HepG2 (cell line): ENCODE data around the gene ELMOD3. TPM values are rescaled to one million over a fixed set of nuclear protein-coding genes. Genes with fewer than 3 reads are reported as not detected.

Experiments used
- CSRNP1 ChIP-seq: sonication (generic); formaldehyde crosslinking; IDR thresholded peaks from 2 replicates; pipeline ENCODE4 v1.8.1; 2023; ENCODE audit warnings: mild to moderate bottlenecking, missing genetic modification reagents
- ERF ChIP-seq: IDR thresholded peaks from 2 replicates; pipeline ENCODE4 v1.6.1; 2018; ENCODE audit warnings: missing biosample characterization, missing genetic modification reagents
- FOXO4 ChIP-seq: sonication (generic); formaldehyde crosslinking; conservative IDR thresholded peaks from 2 replicates; pipeline ENCODE4 v1.8.1; 2023; ENCODE audit warnings: missing genetic modification reagents
- KLF11 ChIP-seq: IDR thresholded peaks from 2 replicates; pipeline ENCODE4 v1.6.1; 2016; ENCODE audit warnings: missing compliant biosample characterization
- RXRA ChIP-seq: sonication (generic); formaldehyde crosslinking; IDR thresholded peaks from 2 replicates; pipeline ENCODE4 v1.5.1; 2020; ENCODE audit warnings: missing genetic modification reagents
- SIN3A ChIP-seq: IDR thresholded peaks from 2 replicates; pipeline ENCODE4 v1.6.1; 2011; ENCODE audit warnings: low read depth, mild to moderate bottlenecking, control low read depth, low read length, borderline replicate concordance
- TBP ChIP-seq: sonication (generic); formaldehyde crosslinking; IDR thresholded peaks from 2 replicates; pipeline ENCODE4 v1.5.0; 2020; ENCODE audit warnings: missing genetic modification reagents
- THAP9 ChIP-seq: sonication (generic); formaldehyde crosslinking; IDR thresholded peaks from 2 replicates; pipeline ENCODE4; 2020; ENCODE audit warnings: missing genetic modification reagents, mild to moderate bottlenecking, borderline replicate concordance
- U2AF2 ChIP-seq: fragments of 200-400 bp; formaldehyde crosslinking; IDR thresholded peaks from 2 replicates; pipeline ENCODE4 v1.6.1; 2017; ENCODE audit warnings: low read depth, mild to moderate bottlenecking, low read length
- ZBTB38 ChIP-seq: sonication (generic); formaldehyde crosslinking; IDR thresholded peaks from 2 replicates; pipeline ENCODE4 v1.5.1; 2020; ENCODE audit warnings: mild to moderate bottlenecking, missing genetic modification reagents
- ZNF331 ChIP-seq: sonication (generic); formaldehyde crosslinking; IDR thresholded peaks from 2 replicates; pipeline ENCODE4 v1.4.0; 2020; ENCODE audit warnings: missing genetic modification reagents
- ZNF33A ChIP-seq: sonication (generic); formaldehyde crosslinking; IDR thresholded peaks from 2 replicates; pipeline ENCODE4 v1.5.1; 2020; ENCODE audit warnings: missing genetic modification reagents, mild to moderate bottlenecking, moderate library complexity, borderline replicate concordance
- ZNF580 ChIP-seq: IDR thresholded peaks from 2 replicates; pipeline ENCODE4 v1.6.1; 2016; ENCODE audit warnings: low read depth, borderline replicate concordance
- polyA plus RNA-seq, 8 experiments: library from polyadenylated mRNA; depleted of rRNA in 3 of 8; stranded (reverse) in 7 of 8; unstranded in 1 of 8; fragments of >200 nt; fragmentation: Illumina TruSeq in 4 of 8; extraction: Trizol in 4 of 8; gene quantifications; 2 replicates each; pipeline versions ENCODE4 v1.2.1 to v1.2.3, GENCODE V29; 2011 to 2016; ENCODE audit warnings: low read depth in 4 of 8, missing spikeins in 1 of 8, mixed read lengths in 1 of 8; ENCODE audit not compliant: insufficient read depth in 1 of 8
- total RNA-seq, 5 experiments: library from RNA; depleted of rRNA; stranded (reverse); fragments of >200 nt; fragmentation: Illumina TruSeq; extraction: Trizol; gene quantifications; 2 replicates each; pipeline ENCODE4 v1.2.3, GENCODE V29; 2016; ENCODE audit warnings: low read depth in 1 of 5
- TF ChIP-seq, protein P1 (sequence below): sonication (generic); formaldehyde crosslinking; IDR thresholded peaks from 2 replicates; pipeline ENCODE4 v1.4.0; 2020; ENCODE audit warnings: missing genetic modification reagents
- TF ChIP-seq, protein P2 (sequence below): sonication (generic); formaldehyde crosslinking; IDR thresholded peaks from 2 replicates; pipeline ENCODE4 v1.8.0; 2022; ENCODE audit warnings: missing genetic modification reagents, mild to moderate bottlenecking, borderline replicate concordance

ELMOD3 gene
- total and polyA plus RNA-seq, 2 of the 13 experiments (the other 11 are each of a cell fraction or from before 2014, with no cell fraction given) = 13.3 to 19.5 TPM

DNA sequence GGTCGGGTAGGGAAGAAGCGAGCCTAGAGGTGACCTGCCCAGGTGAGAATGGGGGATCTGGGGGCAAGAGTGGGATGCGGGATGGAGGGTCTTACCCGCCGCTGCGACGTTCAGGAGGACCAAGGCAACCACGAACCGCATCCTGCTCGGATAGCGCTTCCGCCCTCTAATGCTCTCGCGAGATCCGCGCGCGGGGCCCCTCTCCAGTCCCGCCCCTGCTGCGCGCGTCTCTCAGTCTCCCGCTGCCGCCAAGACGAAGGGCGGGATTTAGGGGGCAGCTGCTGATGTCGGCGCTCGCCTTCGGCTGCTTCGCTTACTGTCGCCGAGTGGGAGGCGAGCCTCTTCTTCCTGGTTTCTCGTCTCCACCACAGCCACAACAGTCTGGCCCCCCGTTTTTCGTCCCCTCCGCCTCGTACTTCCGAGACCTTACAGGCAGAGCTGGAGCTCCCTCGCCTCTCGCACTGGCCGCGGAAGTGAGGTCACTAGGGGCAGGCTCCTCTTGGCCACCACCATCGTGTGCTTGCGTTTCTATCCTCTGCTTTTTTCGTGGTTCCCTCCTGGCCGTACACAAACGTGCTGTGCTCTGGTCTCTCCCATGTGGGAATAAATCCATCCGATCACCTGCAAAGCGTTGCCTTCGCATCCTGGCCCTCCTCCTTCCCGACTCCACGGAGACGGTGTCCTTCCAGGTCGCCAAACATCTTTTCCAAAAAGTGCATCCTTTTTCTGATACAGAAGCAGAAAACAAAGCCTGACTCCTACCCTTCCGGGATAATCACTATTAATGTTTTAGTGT, 26.5 kb upstream of the ELMOD3 start, which contains the start of gene TGOLN2 (continued):
- TF ChIP-seq THAP9 (CRISPR knock-in tag) = peak; percentile 94
- TF ChIP-seq KLF11 (CRISPR knock-in tag) = peak; percentile 95
- TF ChIP-seq, protein P1, sequence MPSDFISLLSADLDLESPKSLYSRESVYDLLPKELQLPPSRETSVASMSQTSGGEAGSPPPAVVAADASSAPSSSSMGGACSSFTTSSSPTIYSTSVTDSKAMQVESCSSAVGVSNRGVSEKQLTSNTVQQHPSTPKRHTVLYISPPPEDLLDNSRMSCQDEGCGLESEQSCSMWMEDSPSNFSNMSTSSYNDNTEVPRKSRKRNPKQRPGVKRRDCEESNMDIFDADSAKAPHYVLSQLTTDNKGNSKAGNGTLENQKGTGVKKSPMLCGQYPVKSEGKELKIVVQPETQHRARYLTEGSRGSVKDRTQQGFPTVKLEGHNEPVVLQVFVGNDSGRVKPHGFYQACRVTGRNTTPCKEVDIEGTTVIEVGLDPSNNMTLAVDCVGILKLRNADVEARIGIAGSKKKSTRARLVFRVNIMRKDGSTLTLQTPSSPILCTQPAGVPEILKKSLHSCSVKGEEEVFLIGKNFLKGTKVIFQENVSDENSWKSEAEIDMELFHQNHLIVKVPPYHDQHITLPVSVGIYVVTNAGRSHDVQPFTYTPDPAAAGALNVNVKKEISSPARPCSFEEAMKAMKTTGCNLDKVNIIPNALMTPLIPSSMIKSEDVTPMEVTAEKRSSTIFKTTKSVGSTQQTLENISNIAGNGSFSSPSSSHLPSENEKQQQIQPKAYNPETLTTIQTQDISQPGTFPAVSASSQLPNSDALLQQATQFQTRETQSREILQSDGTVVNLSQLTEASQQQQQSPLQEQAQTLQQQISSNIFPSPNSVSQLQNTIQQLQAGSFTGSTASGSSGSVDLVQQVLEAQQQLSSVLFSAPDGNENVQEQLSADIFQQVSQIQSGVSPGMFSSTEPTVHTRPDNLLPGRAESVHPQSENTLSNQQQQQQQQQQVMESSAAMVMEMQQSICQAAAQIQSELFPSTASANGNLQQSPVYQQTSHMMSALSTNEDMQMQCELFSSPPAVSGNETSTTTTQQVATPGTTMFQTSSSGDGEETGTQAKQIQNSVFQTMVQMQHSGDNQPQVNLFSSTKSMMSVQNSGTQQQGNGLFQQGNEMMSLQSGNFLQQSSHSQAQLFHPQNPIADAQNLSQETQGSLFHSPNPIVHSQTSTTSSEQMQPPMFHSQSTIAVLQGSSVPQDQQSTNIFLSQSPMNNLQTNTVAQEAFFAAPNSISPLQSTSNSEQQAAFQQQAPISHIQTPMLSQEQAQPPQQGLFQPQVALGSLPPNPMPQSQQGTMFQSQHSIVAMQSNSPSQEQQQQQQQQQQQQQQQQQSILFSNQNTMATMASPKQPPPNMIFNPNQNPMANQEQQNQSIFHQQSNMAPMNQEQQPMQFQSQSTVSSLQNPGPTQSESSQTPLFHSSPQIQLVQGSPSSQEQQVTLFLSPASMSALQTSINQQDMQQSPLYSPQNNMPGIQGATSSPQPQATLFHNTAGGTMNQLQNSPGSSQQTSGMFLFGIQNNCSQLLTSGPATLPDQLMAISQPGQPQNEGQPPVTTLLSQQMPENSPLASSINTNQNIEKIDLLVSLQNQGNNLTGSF (CRISPR knock-in tag) = peak; percentile 90; the same call in 1 of the 2 replicates
- peak; percentile 97 for TF ChIP-seq ERF (CRISPR knock-in tag)
- peak; percentile 92 for TF ChIP-seq RXRA (CRISPR knock-in tag)
- TF ChIP-seq CSRNP1 (CRISPR knock-in tag) = peak; percentile 98
- no peak for TF ChIP-seq ZNF33A (CRISPR knock-in tag)
- peak; percentile 95 for TF ChIP-seq SIN3A
- TF ChIP-seq FOXO4 (CRISPR knock-in tag) = no peak
- peak; percentile 94 for TF ChIP-seq ZNF331 (CRISPR knock-in tag)
- TF ChIP-seq, protein P2, sequence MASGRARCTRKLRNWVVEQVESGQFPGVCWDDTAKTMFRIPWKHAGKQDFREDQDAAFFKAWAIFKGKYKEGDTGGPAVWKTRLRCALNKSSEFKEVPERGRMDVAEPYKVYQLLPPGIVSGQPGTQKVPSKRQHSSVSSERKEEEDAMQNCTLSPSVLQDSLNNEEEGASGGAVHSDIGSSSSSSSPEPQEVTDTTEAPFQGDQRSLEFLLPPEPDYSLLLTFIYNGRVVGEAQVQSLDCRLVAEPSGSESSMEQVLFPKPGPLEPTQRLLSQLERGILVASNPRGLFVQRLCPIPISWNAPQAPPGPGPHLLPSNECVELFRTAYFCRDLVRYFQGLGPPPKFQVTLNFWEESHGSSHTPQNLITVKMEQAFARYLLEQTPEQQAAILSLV (CRISPR knock-in tag) = peak; percentile 98
- TF ChIP-seq ZNF580 (CRISPR knock-in tag) = peak; percentile 98
- peak; percentile 89 for TF ChIP-seq ZBTB38 (CRISPR knock-in tag)
- TF ChIP-seq TBP (CRISPR knock-in tag) = 0 out of 2 replicates have a peak, but pooled peaks have one; percentile 64
- peak; percentile 13; the same call in 1 of the 2 replicates for TF ChIP-seq U2AF2
